ENCODE measurements around the gene PSORS1C2. TPM values are rescaled to one million over a fixed set of nuclear protein-coding genes. Genes with fewer than 3 reads are reported as not detected.

Gene PSORS1C2
- total RNA-seq, 1 experiment from 2014 or later: not detected

- H3K4me1 ChIP-seq (ENCODE audit: insufficient read depth, low read length, poor library complexity, severe bottlenecking): peaks cover 6% of the 10 kb centered on the region
- BruUV-seq (replicated peaks): no TSS peak
- no peak for DNase-seq (ENCODE audit: low spot score)
- no peak for TF ChIP-seq CTCF (conservative IDR thresholded peaks at IDR 0.05; ENCODE audit: low read depth, low read length)
- no peak for TF ChIP-seq EZH2 (IDR thresholded peaks at IDR 0.05; ENCODE audit: borderline replicate concordance, low read depth, low read length, poor library complexity, severe bottlenecking)
- no peak overlapping the region for H3K27ac ChIP-seq (ENCODE audit: low read depth, low read length, poor library complexity, severe bottlenecking)
- no peaks in the 10 kb centered on the region for H3K9me3 ChIP-seq (ENCODE audit: low read depth, low read length, poor library complexity, severe bottlenecking)
- no peaks in the 10 kb centered on the region for H3K36me3 ChIP-seq (ENCODE audit: insufficient read depth, low read length, poor library complexity, severe bottlenecking)
- H3K4me3 ChIP-seq (ENCODE audit: low read depth, low read length, poor library complexity, severe bottlenecking): no peak overlapping the region
- intact Hi-C loops (cut with micrococcal nuclease; ENCODE audit: unreplicated experiment): no loop called here
- ChIA-PET CTCF (no interaction called here), POLR2A (ENCODE audit: low non-redundant PET) (interaction anchor here (0.6 kb wide), 1 partner anchor 18 kb away, joined by 3 read pairs; no protein-coding TSS in a partner anchor)
- H3K27me3 ChIP-seq (replicated peaks; ENCODE audit: insufficient read depth, low read depth, low read length, poor library complexity): no peaks in the 10 kb centered on the region
Measured at GRCh38 chr6:31111712-31112111, 27.2 kb downstream of the PSORS1C2 start.

DNA sequence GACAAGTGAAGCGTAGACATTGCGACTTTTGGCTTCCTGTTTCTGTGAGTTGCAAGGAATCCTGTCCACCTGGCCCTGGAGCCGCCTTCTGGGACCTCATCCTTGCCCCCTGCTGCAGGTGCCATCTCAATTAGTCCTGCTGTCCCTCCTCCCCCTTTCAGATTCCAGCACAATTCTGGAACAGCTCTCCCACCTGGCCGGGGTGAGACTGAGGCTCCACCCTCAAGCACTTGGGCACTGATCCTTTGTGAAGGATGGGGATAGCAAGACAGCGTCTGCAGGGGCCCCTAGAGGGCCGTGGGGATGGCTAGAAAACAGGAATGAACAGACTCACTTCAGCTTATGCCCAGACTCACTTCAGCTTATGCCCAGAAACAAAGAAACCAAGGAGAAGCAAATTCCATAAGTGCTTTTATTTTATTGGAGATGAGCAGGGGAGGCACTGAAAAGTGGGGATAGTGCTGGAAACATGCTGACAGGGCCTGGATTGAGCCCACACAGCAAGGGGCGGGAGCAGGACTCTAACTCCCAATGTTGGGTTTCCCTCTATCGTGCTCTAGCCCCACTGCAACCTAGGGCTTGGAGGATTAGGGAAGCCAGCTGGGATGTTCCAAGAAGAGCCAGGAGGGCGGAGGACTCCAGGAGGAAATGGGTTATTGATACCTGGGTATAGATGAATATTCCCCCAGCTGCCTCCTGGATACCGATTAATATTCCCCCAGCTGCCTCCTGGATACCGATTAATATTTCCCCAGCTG is 27.9 kb downstream of the PSORS1C2 start:
- no TSS peak for BruUV-seq (replicated peaks)
- Histone ChIP-seq H3K4me3 (ENCODE audit: low read depth, low read length, poor library complexity, severe bottlenecking) (no peak overlapping the region), H3K27me3 (replicated peaks; ENCODE audit: insufficient read depth, low read depth, low read length, poor library complexity) (no peaks in the 10 kb centered on the region), H3K9me3 (ENCODE audit: low read depth, low read length, poor library complexity, severe bottlenecking) (no peaks in the 10 kb centered on the region), H3K4me1 (ENCODE audit: insufficient read depth, low read length, poor library complexity, severe bottlenecking) (peaks cover 6% of the 10 kb centered on the region), H3K27ac (ENCODE audit: low read depth, low read length, poor library complexity, severe bottlenecking) (no peak overlapping the region), H3K36me3 (ENCODE audit: insufficient read depth, low read length, poor library complexity, severe bottlenecking) (no peaks in the 10 kb centered on the region)
- no peak for DNase-seq (ENCODE audit: low spot score)
- TF ChIP-seq EZH2 (IDR thresholded peaks at IDR 0.05; ENCODE audit: borderline replicate concordance, low read depth, low read length, poor library complexity, severe bottlenecking): no peak
- TF ChIP-seq CTCF (conservative IDR thresholded peaks at IDR 0.05; ENCODE audit: low read depth, low read length): no peak
- intact Hi-C loops (cut with micrococcal nuclease; ENCODE audit: unreplicated experiment): no loop called here
- ChIA-PET CTCF (no interaction called here), POLR2A (ENCODE audit: low non-redundant PET) (interaction anchor here (0.6 kb wide), 1 partner anchor 18 kb away, joined by 3 read pairs; no protein-coding TSS in a partner anchor)

- Histone ChIP-seq H3K27me3 (replicated peaks; ENCODE audit: insufficient read depth, low read depth, low read length, poor library complexity) (no peaks in the 10 kb centered on the region), H3K9me3 (ENCODE audit: low read depth, low read length, poor library complexity, severe bottlenecking) (no peaks in the 10 kb centered on the region), H3K4me1 (ENCODE audit: insufficient read depth, low read length, poor library complexity, severe bottlenecking) (no peaks in the 10 kb centered on the region), H3K4me3 (ENCODE audit: low read depth, low read length, poor library complexity, severe bottlenecking) (no peak overlapping the region), H3K36me3 (ENCODE audit: insufficient read depth, low read length, poor library complexity, severe bottlenecking) (no peaks in the 10 kb centered on the region), H3K27ac (ENCODE audit: low read depth, low read length, poor library complexity, severe bottlenecking) (no peak overlapping the region)
- DNase-seq (ENCODE audit: low spot score): no peak
- CTCF ChIA-PET: no interaction called here
- TF ChIP-seq CTCF (conservative IDR thresholded peaks at IDR 0.05; ENCODE audit: low read depth, low read length) (no peak), EZH2 (IDR thresholded peaks at IDR 0.05; ENCODE audit: borderline replicate concordance, low read depth, low read length, poor library complexity, severe bottlenecking) (no peak)
- POLR2A ChIA-PET (ENCODE audit: low non-redundant PET): no interaction called here
- no TSS peak for BruUV-seq (replicated peaks)
- intact Hi-C loops (cut with micrococcal nuclease; ENCODE audit: unreplicated experiment): no loop called here
Measured at GRCh38 chr6:31107052-31107451, 31.8 kb downstream of the PSORS1C2 start.
